IPS DF 19.7 (cell line): Measurements from ENCODE around the gene TMEM79.

Experiments used
- DNase-seq: peaks from one replicate; pipeline ENCODE4 v3.0.0-alpha.2; 2013; ENCODE audit warnings: low read depth, low spot score

Gene TMEM79

GRCh38 chr1:156284112-156284511 lies at the start of gene TMEM79:
Gene TMEM79, plus strand, starts transcription at chr1:156284325. Its CDS starts 902 bp downstream, at chr1:156285227.
- DNase-seq, result no peak

- DNase-seq, result no peak
Measured at GRCh38 chr1:156236164-156236563, 48.0 kb upstream of the TMEM79 start.

- no peak for DNase-seq
Measured at GRCh38 chr1:156238248-156238647, 45.9 kb upstream of the TMEM79 start.

DNA sequence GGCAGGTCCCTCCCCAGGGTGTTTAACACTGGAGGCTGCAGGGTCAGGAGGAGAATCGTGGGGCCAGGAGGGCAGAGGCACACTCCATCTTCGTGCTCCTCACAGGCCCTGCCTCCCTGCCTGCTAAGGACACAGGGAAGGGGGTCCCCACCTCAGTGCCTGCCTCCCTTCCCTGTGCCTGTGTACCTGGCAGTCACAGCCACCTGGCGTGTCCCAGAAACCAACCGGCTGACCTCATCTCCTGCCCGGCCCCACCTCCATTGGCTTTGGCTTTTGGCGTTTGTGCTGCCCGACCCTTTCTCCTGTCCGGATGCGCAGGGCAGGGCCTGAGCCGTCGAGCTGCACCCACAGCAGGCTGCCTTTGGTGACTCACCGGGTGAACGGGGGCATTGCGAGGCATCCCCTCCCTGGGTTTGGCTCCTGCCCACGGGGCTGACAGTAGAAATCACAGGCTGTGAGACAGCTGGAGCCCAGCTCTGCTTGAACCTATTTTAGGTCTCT lies 42.8 kb upstream of the TMEM79 start:
- no peak for DNase-seq

DNA sequence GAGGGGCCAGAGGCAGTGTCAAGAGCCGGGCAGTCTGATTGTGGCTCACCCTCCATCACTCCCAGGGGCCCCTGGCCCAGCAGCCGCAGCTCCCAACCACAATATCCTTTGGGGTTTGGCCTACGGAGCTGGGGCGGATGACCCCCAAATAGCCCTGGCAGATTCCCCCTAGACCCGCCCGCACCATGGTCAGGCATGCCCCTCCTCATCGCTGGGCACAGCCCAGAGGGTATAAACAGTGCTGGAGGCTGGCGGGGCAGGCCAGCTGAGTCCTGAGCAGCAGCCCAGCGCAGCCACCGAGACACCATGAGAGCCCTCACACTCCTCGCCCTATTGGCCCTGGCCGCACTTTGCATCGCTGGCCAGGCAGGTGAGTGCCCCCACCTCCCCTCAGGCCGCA lies 42.2 kb upstream of the TMEM79 start, which contains the start of gene BGLAP:
Gene BGLAP (plus strand): TSS at position 259 of the 400 bp plus-strand sequence. CDS start 48 bp downstream, at position 307.
- no peak for DNase-seq

GRCh38 chr1:156242738-156243137 lies 41.4 kb upstream of the TMEM79 start:
- DNase-seq, result no peak

- no peak for DNase-seq
Measured at GRCh38 chr1:156244126-156244525, 40.0 kb upstream of the TMEM79 start.

DNA sequence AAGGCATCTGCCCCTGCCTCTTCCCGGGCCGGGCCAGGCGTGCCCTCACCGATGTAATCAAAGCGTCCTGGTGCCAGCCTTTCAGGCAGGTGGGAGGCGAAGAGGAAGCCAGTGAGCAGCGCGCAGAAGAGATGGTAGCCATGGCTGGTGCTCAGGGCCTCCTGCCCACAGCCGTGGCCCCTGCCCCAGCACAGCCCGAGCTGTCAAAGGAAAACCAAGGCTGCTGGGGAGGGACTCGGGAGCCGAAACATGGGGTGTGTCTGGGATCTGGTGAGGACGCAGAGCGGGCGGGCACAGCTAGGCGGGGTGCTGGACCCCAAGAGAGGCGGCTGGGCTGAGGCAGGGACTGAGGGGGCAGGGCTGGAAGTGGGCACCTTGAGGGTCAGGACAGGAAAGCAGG lies 39.4 kb upstream of the TMEM79 start:
- no peak for DNase-seq

DNA sequence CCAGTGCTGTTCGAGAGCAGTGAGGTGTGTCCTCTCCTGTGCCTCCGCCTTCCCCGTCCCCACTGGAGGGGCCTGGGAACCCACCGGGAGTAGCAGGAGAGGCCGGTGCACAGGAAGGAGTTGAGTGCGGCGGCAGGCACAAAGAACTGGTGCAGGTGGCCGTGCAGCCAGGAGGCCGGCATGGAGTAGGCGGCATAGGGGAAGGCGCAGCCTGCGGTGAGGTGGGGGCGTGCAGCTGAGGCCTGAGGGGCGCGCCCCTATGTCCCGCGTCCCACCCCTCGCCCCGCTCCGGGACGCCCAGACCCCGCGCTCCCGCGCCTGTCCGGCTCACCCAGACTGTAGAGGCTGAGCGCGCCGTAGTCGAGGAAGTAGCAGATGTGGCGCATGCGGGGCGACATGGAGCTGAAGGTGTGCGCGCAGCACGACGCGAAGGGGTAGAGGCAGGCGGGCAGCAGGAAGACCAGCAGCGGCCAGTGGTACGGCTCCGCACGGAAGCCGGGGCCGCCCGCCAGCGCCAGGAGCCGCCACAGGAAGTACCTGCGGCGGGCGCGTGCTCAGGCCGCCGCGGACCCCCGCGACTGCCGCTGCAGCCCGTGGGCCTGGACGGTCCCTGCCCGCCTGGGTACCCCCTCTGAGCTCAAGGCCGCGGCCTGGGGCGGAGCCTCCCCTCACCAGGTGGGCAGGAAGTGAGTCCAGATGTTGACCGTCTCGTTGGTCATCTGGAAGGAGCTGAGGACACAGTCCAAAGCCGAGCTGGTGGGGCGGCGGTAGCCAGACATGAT lies 38.5 kb upstream of the TMEM79 start:
- DNase-seq, result no peak

DNA sequence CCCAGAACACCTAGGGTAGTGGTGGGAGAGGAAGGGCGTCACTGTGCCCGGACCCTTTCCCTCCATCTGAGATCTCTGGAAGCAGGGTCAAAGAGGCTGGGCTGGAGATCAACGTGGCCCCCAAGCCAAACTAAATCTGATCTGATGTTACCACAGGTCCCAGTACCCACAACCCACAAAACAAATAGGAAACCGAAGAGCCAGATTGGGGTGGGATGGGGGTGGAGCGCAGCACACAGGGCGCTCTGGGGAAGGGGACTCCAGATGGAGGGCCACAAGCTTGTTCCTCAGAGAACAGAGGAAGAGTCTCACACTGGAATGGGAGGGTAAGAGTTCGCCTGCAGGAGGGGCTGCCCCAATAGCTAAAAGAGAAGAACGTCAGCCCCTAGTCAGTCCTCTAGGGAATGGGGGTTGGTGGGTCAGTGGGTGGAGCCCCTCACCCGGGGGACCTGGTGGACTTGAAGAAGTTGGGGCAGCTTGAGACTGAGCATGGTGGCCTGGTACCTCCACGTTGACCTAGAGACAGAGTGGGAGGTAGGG lies 37.8 kb upstream of the TMEM79 start:
- no peak for DNase-seq

DNA sequence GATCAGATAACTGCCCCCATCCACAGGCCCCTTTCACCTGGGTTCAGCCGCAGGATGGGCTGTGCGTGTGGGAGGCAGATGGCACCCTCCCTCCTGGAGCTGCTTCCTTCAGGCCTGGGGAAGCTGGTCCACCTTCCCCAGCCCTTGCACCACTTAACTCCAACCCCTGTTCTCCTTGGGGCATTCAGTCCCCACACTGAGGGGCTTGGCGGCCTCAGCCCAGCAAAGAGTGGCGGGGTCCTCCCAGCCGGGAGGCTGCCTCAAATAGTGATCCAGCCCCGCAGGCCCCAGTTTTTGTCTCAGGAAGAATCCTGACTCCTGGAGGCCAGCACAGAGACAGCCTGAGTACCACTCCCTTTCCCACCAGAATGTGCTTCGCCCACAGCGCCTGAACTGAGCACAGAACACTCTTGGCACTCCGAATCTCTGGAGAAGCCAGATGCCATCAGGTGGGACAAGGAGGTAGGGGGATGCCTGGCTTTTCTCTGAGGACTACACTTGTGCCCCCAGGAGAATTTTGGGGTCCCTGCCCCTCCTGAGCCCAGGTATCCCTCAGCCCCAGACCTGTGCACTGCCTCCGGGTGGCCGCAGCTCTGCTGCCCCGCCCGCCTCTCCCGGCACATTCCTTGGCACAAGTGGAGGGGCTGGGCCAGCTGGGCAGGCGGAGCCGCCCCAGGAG lies 37.2 kb upstream of the TMEM79 start:
- DNase-seq, result no peak

- no peak for DNase-seq
Measured at GRCh38 chr1:156247460-156248322, 36.4 kb upstream of the TMEM79 start, which contains the start of gene PAQR6. Gene PAQR6, minus strand, starts transcription at chr1:156248056. Its CDS starts 1,325 bp downstream, at chr1:156246731.

GRCh38 chr1:156248323-156248683 lies 35.8 kb upstream of the TMEM79 start:
- DNase-seq, result no peak

DNA sequence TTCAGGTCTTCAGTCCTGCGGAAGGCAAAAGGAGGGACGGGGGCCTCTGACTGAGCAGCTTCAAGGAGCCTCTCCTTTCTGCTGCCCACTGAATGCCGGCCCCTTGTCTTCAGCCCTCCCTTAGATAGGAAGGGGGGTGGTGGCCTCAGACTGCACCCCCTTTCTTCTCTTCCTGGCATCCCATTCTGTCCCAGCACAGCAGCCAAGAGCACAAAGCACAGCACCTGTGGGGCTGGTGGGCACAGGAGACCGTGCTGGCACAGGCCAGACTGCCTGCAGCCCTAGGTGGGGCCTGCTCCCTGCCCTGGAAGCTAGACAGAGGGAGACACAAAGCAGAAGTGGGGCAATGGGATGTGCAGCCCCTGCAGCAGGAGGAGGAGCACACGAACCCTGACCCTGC lies 34.5 kb upstream of the TMEM79 start:
- no peak for DNase-seq

DNA sequence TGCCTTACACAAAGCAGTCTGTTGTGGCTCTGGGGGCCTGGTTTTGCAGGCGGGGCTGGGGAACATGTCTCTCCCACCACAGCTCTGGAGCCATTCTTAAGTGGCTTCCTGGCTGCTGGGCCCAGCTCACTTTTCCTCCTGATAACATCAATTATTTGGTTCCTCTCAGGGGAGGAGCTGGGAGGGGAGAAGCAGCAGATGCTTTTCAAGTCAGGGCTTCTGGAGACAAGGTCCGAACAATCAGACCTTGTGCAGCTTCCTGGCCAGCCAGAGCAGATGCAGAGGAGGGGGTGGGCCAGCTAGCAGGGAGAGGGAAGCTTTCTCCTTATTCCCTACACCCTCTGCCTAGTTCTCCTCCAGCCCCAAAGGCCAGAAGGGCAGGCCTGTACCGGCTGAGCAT lies 32.6 kb upstream of the TMEM79 start:
- DNase-seq, result no peak

- DNase-seq, result no peak
Measured at GRCh38 chr1:156253634-156254033, 30.5 kb upstream of the TMEM79 start.

- no peak for DNase-seq
Measured at GRCh38 chr1:156257711-156258110, 26.4 kb upstream of the TMEM79 start.

GRCh38 chr1:156258859-156259258 lies 25.3 kb upstream of the TMEM79 start:
- DNase-seq, result no peak

- no peak for DNase-seq
Measured at GRCh38 chr1:156259805-156260204, 24.3 kb upstream of the TMEM79 start.

GRCh38 chr1:156260896-156261295 lies 23.2 kb upstream of the TMEM79 start:
- DNase-seq, result no peak

- DNase-seq, result no peak
Measured at GRCh38 chr1:156262461-156263287, 21.5 kb upstream of the TMEM79 start.
